Sciatic nerve (tissue), 2 donors: Measurements from ENCODE around the gene UNC5A. TPM values are rescaled to one million over a fixed set of nuclear protein-coding genes. Genes with fewer than 3 reads are reported as not detected.

Experiments used
- ATAC-seq: fragments of 200-7000 bp; cut with Tn5 transposase; one replicate; pipeline ENCODE4 v1.9.1; 2020; ENCODE audit warnings: mild to moderate bottlenecking, moderate library complexity
- DNase-seq: peaks from one replicate; pipeline ENCODE4 v3.0.0-alpha.2; 2020; ENCODE audit warnings: low spot score
- intact Hi-C: fragments of 100-400 bp; cut with DNase I; formaldehyde crosslinking; loops from one replicate; pipeline ENCODE4 v1.14.2; 2022
- total RNA-seq: library from RNA; stranded (reverse); fragmentation: NEBNext Ultra II Directional; extraction: Animal tissue kit (Norgen Biotek cat#: 25700); gene quantifications from one replicate; pipeline ENCODE4 v1.2.1, GENCODE V29; 2021
- donor health status: DM: no; HTN: no; CAD: no.
- donor health status: DM: no; HTN: no; CAD: no.

Gene UNC5A
- total RNA-seq, 1 donor from 2014 or later = not detected

- intact Hi-C loops = no loop called here
- no peak for DNase-seq
- ATAC-seq = peak; percentile 44
Observed at GRCh38 chr5:176899296-176899891, 89.0 kb downstream of the UNC5A start, which contains the start of gene HK3. HK3 (minus strand) TSS chr5:176899346; CDS start chr5:176896159, 3,187 bp downstream.

- intact Hi-C loops = loop anchor here (10.0 kb wide), 1 partner anchor 675 kb away; no protein-coding TSS in a partner anchor
- ATAC-seq = peak; percentile 36
- DNase-seq = no peak
Observed at GRCh38 chr5:176899946-176900779, 89.8 kb downstream of the UNC5A start.

GRCh38 chr5:176900780-176901204 lies 90.4 kb downstream of the UNC5A start:
- intact Hi-C loops = loop anchor here (10.0 kb wide), 1 partner anchor 676 kb away; no protein-coding TSS in a partner anchor
- ATAC-seq = no peak
- no peak for DNase-seq

- DNase-seq = no peak
- no peak for ATAC-seq
- intact Hi-C loops = loop anchor here (10.0 kb wide), 1 partner anchor 677 kb away; no protein-coding TSS in a partner anchor
Observed at GRCh38 chr5:176901260-176902101, 91.1 kb downstream of the UNC5A start.

- no peak for ATAC-seq
Observed at GRCh38 chr5:176902102-176902814, 91.9 kb downstream of the UNC5A start.

GRCh38 chr5:176902911-176903664 lies 92.7 kb downstream of the UNC5A start:
- intact Hi-C loops = loop anchor here (10.0 kb wide), 1 partner anchor 678 kb away; no protein-coding TSS in a partner anchor
- no peak for ATAC-seq

More at GRCh38 chr5:176902102-176902814, 91.9 kb downstream of the UNC5A start:
- no peak for DNase-seq
- intact Hi-C loops = loop anchor here (10.0 kb wide), 1 partner anchor 677 kb away; no protein-coding TSS in a partner anchor

GRCh38 chr5:176904276-176904675 lies 93.9 kb downstream of the UNC5A start:
- ATAC-seq (no peak), DNase-seq (no peak)
- intact Hi-C loops = loop anchor here (10.0 kb wide), 1 partner anchor 679 kb away; no protein-coding TSS in a partner anchor

More at GRCh38 chr5:176902911-176903664, 92.7 kb downstream of the UNC5A start:
- DNase-seq = no peak

GRCh38 chr5:176906126-176906525 lies 95.8 kb downstream of the UNC5A start:
- ATAC-seq (no peak), DNase-seq (no peak)
- intact Hi-C loops = loop anchor here (10.0 kb wide), 1 partner anchor 681 kb away; no protein-coding TSS in a partner anchor

- ATAC-seq = no peak
- DNase-seq = no peak
- intact Hi-C loops = loop anchor here (10.0 kb wide), 1 partner anchor 682 kb away; no protein-coding TSS in a partner anchor
Observed at GRCh38 chr5:176906796-176907195, 96.4 kb downstream of the UNC5A start.

GRCh38 chr5:176908675-176909368 lies 98.5 kb downstream of the UNC5A start:
- intact Hi-C loops = loop anchor here (10.0 kb wide), 1 partner anchor 684 kb away; no protein-coding TSS in a partner anchor
- DNase-seq (no peak), ATAC-seq (no peak)

- ATAC-seq (no peak), DNase-seq (no peak)
- intact Hi-C loops = no loop called here
Observed at GRCh38 chr5:176912115-176912514, 101.8 kb downstream of the UNC5A start.

- ATAC-seq = no peak
- no peak for DNase-seq
- intact Hi-C loops = no loop called here
Observed at GRCh38 chr5:176915906-176916305, 105.5 kb downstream of the UNC5A start.

- no peak for ATAC-seq
- intact Hi-C loops = no loop called here
Observed at GRCh38 chr5:176916337-176916736, 106.0 kb downstream of the UNC5A start.

GRCh38 chr5:176918613-176919012 lies 108.3 kb downstream of the UNC5A start:
- intact Hi-C loops = no loop called here

More at GRCh38 chr5:176916337-176916736, 106.0 kb downstream of the UNC5A start:
- no peak for DNase-seq

GRCh38 chr5:176921714-176922113 lies 111.4 kb downstream of the UNC5A start:
- intact Hi-C loops = no loop called here
- no peak for DNase-seq
- ATAC-seq = no peak

More at GRCh38 chr5:176918613-176919012, 108.3 kb downstream of the UNC5A start:
- ATAC-seq = no peak
- no peak for DNase-seq

- intact Hi-C loops = no loop called here
- DNase-seq (no peak), ATAC-seq (no peak)
Observed at GRCh38 chr5:176922817-176923216, 112.5 kb downstream of the UNC5A start.

- intact Hi-C loops = no loop called here
- ATAC-seq (no peak), DNase-seq (no peak)
Observed at GRCh38 chr5:176927562-176927961, 117.2 kb downstream of the UNC5A start.
